ENCODE measurements around the gene NEGR1. TPM values are rescaled to one million over a fixed set of nuclear protein-coding genes. Genes with fewer than 3 reads are reported as not detected.

Gene NEGR1
- total and polyA plus RNA-seq, 7 donors = 0.69 to 69.2 (median 42.5) TPM

GRCh38 chr1:71510725-71511124 is 771.6 kb downstream of the NEGR1 start:
- Histone ChIP-seq H3K4me3 (no peak overlapping the region), H3K4me1 (no peaks in the 10 kb centered on the region), H3K36me3 (no peaks in the 10 kb centered on the region), H3K27ac (no peak overlapping the region), H3K9me3 (no peaks in the 10 kb centered on the region), H3K27me3 (no peaks in the 10 kb centered on the region)
- 38 to 90% methylated on average over 1 of the region's 1 CpG for WGBS, 2 donors
- no peak for TF ChIP-seq CTCF (IDR thresholded peaks at IDR 0.05)
- TF ChIP-seq POLR2AphosphoS5 (IDR thresholded peaks at IDR 0.05) = no peak
- no peak for TF ChIP-seq EP300 (IDR thresholded peaks at IDR 0.05)
- TF ChIP-seq POLR2A (IDR thresholded peaks at IDR 0.05) = no peak
- intact Hi-C loops (cut with DNase I) = no loop called here
- no peak for DNase-seq

- 90 to 91% methylated on average over 4 of the region's 4 CpGs for WGBS, 2 donors
- TF ChIP-seq EP300 (IDR thresholded peaks at IDR 0.05) (no peak), POLR2AphosphoS5 (IDR thresholded peaks at IDR 0.05) (no peak), POLR2A (IDR thresholded peaks at IDR 0.05) (no peak), CTCF (IDR thresholded peaks at IDR 0.05) (no peak)
- Histone ChIP-seq H3K36me3 (no peaks in the 10 kb centered on the region), H3K27ac (no peak overlapping the region), H3K9me3 (no peaks in the 10 kb centered on the region), H3K4me1 (no peaks in the 10 kb centered on the region), H3K27me3 (no peaks in the 10 kb centered on the region), H3K4me3 (no peak overlapping the region)
- intact Hi-C loops (cut with DNase I) = no loop called here
- no peak for DNase-seq
Observed at GRCh38 chr1:71509051-71509595, 773.2 kb downstream of the NEGR1 start.

- Histone ChIP-seq H3K36me3 (no peaks in the 10 kb centered on the region), H3K4me3 (no peak overlapping the region), H3K4me1 (no peaks in the 10 kb centered on the region), H3K27me3 (no peaks in the 10 kb centered on the region), H3K27ac (no peak overlapping the region), H3K9me3 (no peaks in the 10 kb centered on the region)
- DNase-seq = no peak
- intact Hi-C loops (cut with DNase I) = no loop called here
- no peak for TF ChIP-seq EP300 (IDR thresholded peaks at IDR 0.05)
- TF ChIP-seq POLR2AphosphoS5 (IDR thresholded peaks at IDR 0.05) = no peak
- TF ChIP-seq POLR2A (IDR thresholded peaks at IDR 0.05) = no peak
- no peak for TF ChIP-seq CTCF (IDR thresholded peaks at IDR 0.05)
- 84 to 88% methylated on average over 6 of the region's 6 CpGs for whole genome bisulfite sequencing, 2 donors
Observed at GRCh38 chr1:71502006-71502405, 780.3 kb downstream of the NEGR1 start.

GRCh38 chr1:71498542-71498941 is 783.8 kb downstream of the NEGR1 start:
- no peak for DNase-seq
- no peak overlapping the region for H3K4me3 ChIP-seq
- H3K9me3 ChIP-seq = no peaks in the 10 kb centered on the region
- no peak overlapping the region for H3K27ac ChIP-seq
- no peaks in the 10 kb centered on the region for H3K27me3 ChIP-seq
- intact Hi-C loops (cut with DNase I) = no loop called here
- TF ChIP-seq POLR2A (IDR thresholded peaks at IDR 0.05) = no peak
- no peak for TF ChIP-seq POLR2AphosphoS5 (IDR thresholded peaks at IDR 0.05)
- no peak for TF ChIP-seq EP300 (IDR thresholded peaks at IDR 0.05)
- no peak for TF ChIP-seq CTCF (IDR thresholded peaks at IDR 0.05)
- no peaks in the 10 kb centered on the region for H3K36me3 ChIP-seq
- no peaks in the 10 kb centered on the region for H3K4me1 ChIP-seq

- no peaks in the 10 kb centered on the region for H3K4me1 ChIP-seq
- no peaks in the 10 kb centered on the region for H3K27me3 ChIP-seq
- no peaks in the 10 kb centered on the region for H3K9me3 ChIP-seq
- intact Hi-C loops (cut with DNase I) = no loop called here
- TF ChIP-seq POLR2A (IDR thresholded peaks at IDR 0.05) (no peak), POLR2AphosphoS5 (IDR thresholded peaks at IDR 0.05) (no peak), EP300 (IDR thresholded peaks at IDR 0.05) (no peak), CTCF (IDR thresholded peaks at IDR 0.05) (no peak)
- H3K4me3 ChIP-seq = no peak overlapping the region
- H3K36me3 ChIP-seq = no peaks in the 10 kb centered on the region
- H3K27ac ChIP-seq = no peak overlapping the region
- no peak for DNase-seq
Observed at GRCh38 chr1:71494163-71494562, 788.2 kb downstream of the NEGR1 start.
